Central memory CD8-positive, alpha-beta T cell (primary cell): Measurements from ENCODE around the gene ROR1.

Experiments
- ATAC-seq: fragments of 150-1000 bp; cut with Tn5 transposase; replicated peaks from 2 replicates; pipeline ENCODE4 v1.10.0; 2022; ENCODE audit warnings: mild to moderate bottlenecking, moderate FRiP score, moderate number of reproducible peaks; ENCODE audit not compliant: poor library complexity, severe bottlenecking; ENCODE audit errors: extremely low read depth
- DNase-seq, 2 donors: peaks; one replicate each; pipeline ENCODE4 v3.0.0; 2021; ENCODE audit warnings: low spot score in 2 of 2
- H3K27ac Mint-ChIP-seq: one replicate; pipeline ENCODE4 v1.8.0; 2022; ENCODE audit warnings: low read depth, mild to moderate bottlenecking, moderate library complexity, mixed read lengths
- H3K27me3 Mint-ChIP-seq: one replicate; pipeline ENCODE4 v1.8.0; 2022; ENCODE audit warnings: mixed read lengths
- H3K36me3 Mint-ChIP-seq: one replicate; pipeline ENCODE4 v1.8.0; 2022; ENCODE audit warnings: mild to moderate bottlenecking, moderate library complexity, mixed read lengths; ENCODE audit not compliant: insufficient read depth
- H3K4me1 Mint-ChIP-seq: one replicate; pipeline ENCODE4 v1.8.0; 2022; ENCODE audit warnings: mixed read lengths
- H3K4me3 Mint-ChIP-seq: one replicate; pipeline ENCODE4 v1.8.0; 2022; ENCODE audit warnings: mild to moderate bottlenecking, moderate library complexity, mixed read lengths
- H3K9me3 Mint-ChIP-seq: one replicate; pipeline ENCODE4 v1.8.0; 2022; ENCODE audit warnings: mixed read lengths

ROR1 gene

GRCh38 chr1:64176659-64177058 is 402.8 kb downstream of the ROR1 start:
- H3K36me3 Mint-ChIP-seq, result no peaks in the 10 kb centered on the region
- ATAC-seq (no peak), DNase-seq (no peak)
- no peak overlapping the region for H3K4me3 Mint-ChIP-seq
- H3K9me3 Mint-ChIP-seq, result no peaks in the 10 kb centered on the region
- no peaks in the 10 kb centered on the region for H3K4me1 Mint-ChIP-seq
- H3K27me3 Mint-ChIP-seq, result peaks cover 63% of the 10 kb centered on the region
- no peak overlapping the region for H3K27ac Mint-ChIP-seq

GRCh38 chr1:64179588-64179987 is 405.8 kb downstream of the ROR1 start:
- Mint-ChIP-seq H3K36me3 (no peaks in the 10 kb centered on the region), H3K27ac (no peak overlapping the region), H3K9me3 (no peaks in the 10 kb centered on the region), H3K4me1 (no peaks in the 10 kb centered on the region), H3K4me3 (no peak overlapping the region), H3K27me3 (peaks cover 55% of the 10 kb centered on the region)
- DNase-seq (no peak), ATAC-seq (no peak)

GRCh38 chr1:64182207-64182606 is 408.4 kb downstream of the ROR1 start:
- no peaks in the 10 kb centered on the region for H3K36me3 Mint-ChIP-seq
- H3K27me3 Mint-ChIP-seq, result peaks cover 33% of the 10 kb centered on the region
- no peaks in the 10 kb centered on the region for H3K9me3 Mint-ChIP-seq
- H3K27ac Mint-ChIP-seq, result no peak overlapping the region
- ATAC-seq (no peak), DNase-seq (no peak)
- H3K4me1 Mint-ChIP-seq, result no peaks in the 10 kb centered on the region
- H3K4me3 Mint-ChIP-seq, result no peak overlapping the region

- Mint-ChIP-seq H3K4me3 (no peak overlapping the region), H3K27me3 (peaks cover 20% of the 10 kb centered on the region), H3K4me1 (no peaks in the 10 kb centered on the region), H3K9me3 (no peaks in the 10 kb centered on the region), H3K27ac (no peak overlapping the region), H3K36me3 (no peaks in the 10 kb centered on the region)
- DNase-seq, result no peak
- ATAC-seq, result no peak
Observed at GRCh38 chr1:64183395-64184002, 409.7 kb downstream of the ROR1 start.

- Mint-ChIP-seq H3K27me3 (peaks cover 15% of the 10 kb centered on the region), H3K36me3 (no peaks in the 10 kb centered on the region), H3K27ac (no peak overlapping the region), H3K4me3 (no peak overlapping the region), H3K4me1 (no peaks in the 10 kb centered on the region), H3K9me3 (no peaks in the 10 kb centered on the region)
- DNase-seq (no peak), ATAC-seq (no peak)
Observed at GRCh38 chr1:64184003-64184440, 410.2 kb downstream of the ROR1 start.

- Mint-ChIP-seq H3K27ac (no peak overlapping the region), H3K9me3 (no peaks in the 10 kb centered on the region), H3K4me1 (no peaks in the 10 kb centered on the region), H3K4me3 (no peak overlapping the region), H3K36me3 (no peaks in the 10 kb centered on the region), H3K27me3 (peaks cover 12% of the 10 kb centered on the region)
- DNase-seq (no peak), ATAC-seq (no peak)
Observed at GRCh38 chr1:64186138-64186897, 412.5 kb downstream of the ROR1 start.

GRCh38 chr1:64186898-64187280 is 413.1 kb downstream of the ROR1 start:
- Mint-ChIP-seq H3K27ac (no peak overlapping the region), H3K4me3 (no peak overlapping the region), H3K36me3 (no peaks in the 10 kb centered on the region), H3K4me1 (no peaks in the 10 kb centered on the region), H3K27me3 (peaks cover 10% of the 10 kb centered on the region), H3K9me3 (no peaks in the 10 kb centered on the region)
- ATAC-seq (no peak), DNase-seq (no peak)

GRCh38 chr1:64187646-64188045 is 413.8 kb downstream of the ROR1 start:
- Mint-ChIP-seq H3K27ac (no peak overlapping the region), H3K4me3 (no peak overlapping the region), H3K27me3 (peaks cover 2% of the 10 kb centered on the region), H3K4me1 (no peaks in the 10 kb centered on the region), H3K9me3 (no peaks in the 10 kb centered on the region), H3K36me3 (no peaks in the 10 kb centered on the region)
- DNase-seq (no peak), ATAC-seq (no peak)

- Mint-ChIP-seq H3K27me3 (no peaks in the 10 kb centered on the region), H3K9me3 (no peaks in the 10 kb centered on the region), H3K27ac (no peak overlapping the region), H3K36me3 (no peaks in the 10 kb centered on the region), H3K4me3 (no peak overlapping the region), H3K4me1 (no peaks in the 10 kb centered on the region)
- no peak for ATAC-seq
- DNase-seq, result no peak
Observed at GRCh38 chr1:64192290-64192689, 418.5 kb downstream of the ROR1 start.

- Mint-ChIP-seq H3K36me3 (peaks cover 2% of the 10 kb centered on the region), H3K4me3 (no peak overlapping the region), H3K9me3 (no peaks in the 10 kb centered on the region), H3K27me3 (no peaks in the 10 kb centered on the region), H3K4me1 (no peaks in the 10 kb centered on the region), H3K27ac (no peak overlapping the region)
- DNase-seq (no peak), ATAC-seq (no peak)
Observed at GRCh38 chr1:64194168-64195080, 420.6 kb downstream of the ROR1 start.

- Mint-ChIP-seq H3K4me3 (no peak overlapping the region), H3K9me3 (no peaks in the 10 kb centered on the region), H3K27me3 (no peaks in the 10 kb centered on the region), H3K36me3 (peaks cover 2% of the 10 kb centered on the region), H3K4me1 (no peaks in the 10 kb centered on the region), H3K27ac (no peak overlapping the region)
- ATAC-seq, result no peak
- no peak for DNase-seq
Observed at GRCh38 chr1:64195081-64195395, 421.2 kb downstream of the ROR1 start.

GRCh38 chr1:64196074-64196870 is 422.5 kb downstream of the ROR1 start:
- Mint-ChIP-seq H3K36me3 (peaks cover 2% of the 10 kb centered on the region), H3K27me3 (no peaks in the 10 kb centered on the region), H3K4me1 (no peaks in the 10 kb centered on the region), H3K4me3 (no peak overlapping the region), H3K27ac (no peak overlapping the region), H3K9me3 (no peaks in the 10 kb centered on the region)
- DNase-seq (no peak), ATAC-seq (no peak)
